ENCODE data around the gene KLF3. TPM values are rescaled to one million over a fixed set of nuclear protein-coding genes. Genes with fewer than 3 reads are reported as not detected.

KLF3 gene
- polyA plus RNA-seq = 12.3 and 12.5 TPM in 2 replicates
- 13.6 and 16.1 TPM in 2 replicates for polyA minus RNA-seq

DNA sequence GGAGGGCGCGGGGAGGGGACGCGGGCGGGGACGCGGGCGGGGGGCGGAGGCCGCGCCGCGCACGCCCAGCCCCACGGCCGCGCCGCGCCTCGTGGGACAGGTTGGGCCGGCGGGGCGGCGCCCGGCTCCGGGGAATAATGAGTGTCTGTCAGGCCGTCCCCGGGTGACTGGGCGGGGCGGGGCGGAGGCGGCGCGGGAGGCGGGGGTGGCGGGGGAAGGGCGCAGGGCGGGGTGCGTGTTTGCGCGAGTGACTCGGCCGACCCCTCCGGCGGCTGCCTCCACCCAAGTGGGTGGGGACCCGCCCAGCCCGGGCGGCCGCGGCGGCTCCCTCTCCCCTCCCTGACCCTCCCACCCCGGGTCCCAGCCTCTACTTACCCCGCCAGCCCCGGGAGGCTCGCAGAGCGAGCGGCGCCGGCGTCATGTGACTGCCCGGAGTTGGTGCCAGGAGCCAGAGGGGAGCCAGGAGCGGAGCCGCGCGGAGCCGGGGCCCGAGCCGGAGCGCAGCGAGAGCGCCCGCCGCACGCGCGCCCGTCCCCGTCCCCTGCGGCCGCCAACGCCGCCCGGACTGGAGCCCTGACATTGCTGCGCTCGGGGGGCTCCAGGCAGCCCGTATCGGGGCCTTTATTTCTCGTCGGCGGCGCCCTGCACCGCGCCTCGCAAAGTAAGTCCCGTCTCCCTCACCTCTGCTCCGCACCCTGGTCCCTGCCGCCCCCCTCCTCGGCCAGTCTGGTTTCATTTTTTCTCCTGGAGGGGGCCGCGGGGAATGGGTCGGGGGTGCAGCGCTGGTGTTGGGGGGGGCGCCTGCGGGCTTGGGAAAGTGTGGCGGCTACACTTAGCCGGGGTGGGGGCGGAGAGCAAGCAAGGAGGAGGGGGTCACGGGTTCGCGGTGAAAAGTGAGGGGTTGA, at the start of gene KLF3:
Gene KLF3, plus strand, starts transcription at position 399 of the 905 bp plus-strand sequence. CDS start 16,427 bp downstream, outside the sequence.
- Histone ChIP-seq H3K9me2 (ENCODE audit: insufficient read depth, low read length) (no peaks in the 10 kb centered on the region), H4K20me1 (ENCODE audit: insufficient read depth) (no peaks in the 10 kb centered on the region), H2AFZ (ENCODE audit: low read depth, low read length) (peak within 1 kb of the TSS; percentile 66), H3F3A (ENCODE audit: insufficient read depth, low read length, poor library complexity, severe bottlenecking) (peaks cover 7% of the 10 kb centered on the region), H3K4me3 (ENCODE audit: low read length) (peak within 1 kb of the TSS; percentile 82), H3K4me2 (ENCODE audit: low read length) (peak within 1 kb of the TSS; percentile 97), H3K9ac (ENCODE audit: low read length) (peak within 1 kb of the TSS; percentile 85), H3K79me2 (replicated peaks; ENCODE audit: insufficient read depth, low read length) (peaks cover 42% of the 10 kb centered on the region), H3K36me3 (ENCODE audit: insufficient read depth, low read length) (no peaks in the 10 kb centered on the region), H3K27me3 (ENCODE audit: insufficient read depth, low read depth, low read length) (no peaks in the 10 kb centered on the region), H3K9me3 (ENCODE audit: low read length) (no peaks in the 10 kb centered on the region), H3K27ac (ENCODE audit: low read length) (peak within 1 kb of the TSS; percentile 72)
- TF ChIP-seq SMC3 (conservative IDR thresholded peaks at IDR 0.05; ENCODE audit: poor library complexity) (no peak), RAD21 (conservative IDR thresholded peaks at IDR 0.05) (no peak), EZH2 (IDR thresholded peaks at IDR 0.05; ENCODE audit: borderline replicate concordance, insufficient read depth, low read length, poor library complexity, severe bottlenecking) (no peak), TAF1 (IDR thresholded peaks at IDR 0.05; ENCODE audit: low read depth) (peak; percentile 24), MXI1 (conservative IDR thresholded peaks at IDR 0.05; ENCODE audit: poor library complexity, severe bottlenecking) (peak; percentile 55), EP300 (conservative IDR thresholded peaks at IDR 0.05; ENCODE audit: poor library complexity, severe bottlenecking) (peak; percentile 22), POLR2AphosphoS5 (IDR thresholded peaks at IDR 0.05) (no peak)
- TF ChIP-seq, protein P1, sequence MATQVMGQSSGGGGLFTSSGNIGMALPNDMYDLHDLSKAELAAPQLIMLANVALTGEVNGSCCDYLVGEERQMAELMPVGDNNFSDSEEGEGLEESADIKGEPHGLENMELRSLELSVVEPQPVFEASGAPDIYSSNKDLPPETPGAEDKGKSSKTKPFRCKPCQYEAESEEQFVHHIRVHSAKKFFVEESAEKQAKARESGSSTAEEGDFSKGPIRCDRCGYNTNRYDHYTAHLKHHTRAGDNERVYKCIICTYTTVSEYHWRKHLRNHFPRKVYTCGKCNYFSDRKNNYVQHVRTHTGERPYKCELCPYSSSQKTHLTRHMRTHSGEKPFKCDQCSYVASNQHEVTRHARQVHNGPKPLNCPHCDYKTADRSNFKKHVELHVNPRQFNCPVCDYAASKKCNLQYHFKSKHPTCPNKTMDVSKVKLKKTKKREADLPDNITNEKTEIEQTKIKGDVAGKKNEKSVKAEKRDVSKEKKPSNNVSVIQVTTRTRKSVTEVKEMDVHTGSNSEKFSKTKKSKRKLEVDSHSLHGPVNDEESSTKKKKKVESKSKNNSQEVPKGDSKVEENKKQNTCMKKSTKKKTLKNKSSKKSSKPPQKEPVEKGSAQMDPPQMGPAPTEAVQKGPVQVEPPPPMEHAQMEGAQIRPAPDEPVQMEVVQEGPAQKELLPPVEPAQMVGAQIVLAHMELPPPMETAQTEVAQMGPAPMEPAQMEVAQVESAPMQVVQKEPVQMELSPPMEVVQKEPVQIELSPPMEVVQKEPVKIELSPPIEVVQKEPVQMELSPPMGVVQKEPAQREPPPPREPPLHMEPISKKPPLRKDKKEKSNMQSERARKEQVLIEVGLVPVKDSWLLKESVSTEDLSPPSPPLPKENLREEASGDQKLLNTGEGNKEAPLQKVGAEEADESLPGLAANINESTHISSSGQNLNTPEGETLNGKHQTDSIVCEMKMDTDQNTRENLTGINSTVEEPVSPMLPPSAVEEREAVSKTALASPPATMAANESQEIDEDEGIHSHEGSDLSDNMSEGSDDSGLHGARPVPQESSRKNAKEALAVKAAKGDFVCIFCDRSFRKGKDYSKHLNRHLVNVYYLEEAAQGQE (IDR thresholded peaks at IDR 0.05; ENCODE audit: borderline replicate concordance) = no peak
- TF ChIP-seq, protein P2, sequence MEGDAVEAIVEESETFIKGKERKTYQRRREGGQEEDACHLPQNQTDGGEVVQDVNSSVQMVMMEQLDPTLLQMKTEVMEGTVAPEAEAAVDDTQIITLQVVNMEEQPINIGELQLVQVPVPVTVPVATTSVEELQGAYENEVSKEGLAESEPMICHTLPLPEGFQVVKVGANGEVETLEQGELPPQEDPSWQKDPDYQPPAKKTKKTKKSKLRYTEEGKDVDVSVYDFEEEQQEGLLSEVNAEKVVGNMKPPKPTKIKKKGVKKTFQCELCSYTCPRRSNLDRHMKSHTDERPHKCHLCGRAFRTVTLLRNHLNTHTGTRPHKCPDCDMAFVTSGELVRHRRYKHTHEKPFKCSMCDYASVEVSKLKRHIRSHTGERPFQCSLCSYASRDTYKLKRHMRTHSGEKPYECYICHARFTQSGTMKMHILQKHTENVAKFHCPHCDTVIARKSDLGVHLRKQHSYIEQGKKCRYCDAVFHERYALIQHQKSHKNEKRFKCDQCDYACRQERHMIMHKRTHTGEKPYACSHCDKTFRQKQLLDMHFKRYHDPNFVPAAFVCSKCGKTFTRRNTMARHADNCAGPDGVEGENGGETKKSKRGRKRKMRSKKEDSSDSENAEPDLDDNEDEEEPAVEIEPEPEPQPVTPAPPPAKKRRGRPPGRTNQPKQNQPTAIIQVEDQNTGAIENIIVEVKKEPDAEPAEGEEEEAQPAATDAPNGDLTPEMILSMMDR (IDR thresholded peaks at IDR 0.05; ENCODE audit: poor library complexity, severe bottlenecking) = no peak

DNA sequence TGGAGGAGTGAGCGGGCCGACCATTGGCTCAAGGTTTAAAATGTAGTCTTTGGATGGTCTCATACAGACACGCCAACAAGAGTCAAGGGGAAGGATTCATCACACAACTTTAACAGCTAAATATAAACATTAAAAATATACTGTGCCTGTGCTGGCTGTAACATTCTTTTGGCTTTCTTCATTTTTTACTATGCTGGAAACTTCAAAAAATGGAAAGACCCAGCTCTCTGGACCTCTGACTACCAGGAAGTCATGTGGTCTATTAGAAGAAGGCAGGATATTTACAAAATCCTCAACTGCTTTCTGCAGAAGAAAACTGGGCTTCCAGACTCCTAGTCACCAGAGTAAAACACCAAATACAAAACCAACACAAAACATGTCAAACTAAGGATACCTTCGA, 49.8 kb upstream of the KLF3 start:
- Histone ChIP-seq H3K27me3 (ENCODE audit: insufficient read depth, low read depth, low read length) (no peaks in the 10 kb centered on the region), H3K79me2 (replicated peaks; ENCODE audit: insufficient read depth, low read length) (no peaks in the 10 kb centered on the region), H3K4me2 (ENCODE audit: low read length) (no peak overlapping the region), H3K9me2 (ENCODE audit: insufficient read depth, low read length) (no peaks in the 10 kb centered on the region), H3K27ac (ENCODE audit: low read length) (no peak overlapping the region), H3K9ac (ENCODE audit: low read length) (no peak overlapping the region), H3K4me3 (ENCODE audit: low read length) (no peak overlapping the region), H4K20me1 (ENCODE audit: insufficient read depth) (no peaks in the 10 kb centered on the region), H3F3A (ENCODE audit: insufficient read depth, low read length, poor library complexity, severe bottlenecking) (no peaks in the 10 kb centered on the region), H2AFZ (ENCODE audit: low read depth, low read length) (no peak overlapping the region), H3K36me3 (ENCODE audit: insufficient read depth, low read length) (no peaks in the 10 kb centered on the region), H3K9me3 (ENCODE audit: low read length) (no peaks in the 10 kb centered on the region)
- TF ChIP-seq SMC3 (conservative IDR thresholded peaks at IDR 0.05; ENCODE audit: poor library complexity) (no peak), MXI1 (conservative IDR thresholded peaks at IDR 0.05; ENCODE audit: poor library complexity, severe bottlenecking) (no peak), EP300 (conservative IDR thresholded peaks at IDR 0.05; ENCODE audit: poor library complexity, severe bottlenecking) (no peak), TAF1 (IDR thresholded peaks at IDR 0.05; ENCODE audit: low read depth) (no peak), EZH2 (IDR thresholded peaks at IDR 0.05; ENCODE audit: borderline replicate concordance, insufficient read depth, low read length, poor library complexity, severe bottlenecking) (no peak), RAD21 (conservative IDR thresholded peaks at IDR 0.05) (no peak)
- TF ChIP-seq, protein P2 (IDR thresholded peaks at IDR 0.05; ENCODE audit: poor library complexity, severe bottlenecking) = no peak
- TF ChIP-seq, protein P1 (IDR thresholded peaks at IDR 0.05; ENCODE audit: borderline replicate concordance) = no peak

All from neural cell (in vitro differentiated cells).